Epithelial cell of alveolus of lung (primary cell): ENCODE measurements around the gene CENPT. TPM values are rescaled to one million over a fixed set of nuclear protein-coding genes. Genes with fewer than 3 reads are reported as not detected.

Source experiments
- total RNA-seq: library from RNA; depleted of rRNA; stranded (reverse); fragments of >200 nt; gene quantifications from 2 replicates; pipeline ENCODE4 v1.2.1, GENCODE V29; 2015

The CENPT gene, protein sequence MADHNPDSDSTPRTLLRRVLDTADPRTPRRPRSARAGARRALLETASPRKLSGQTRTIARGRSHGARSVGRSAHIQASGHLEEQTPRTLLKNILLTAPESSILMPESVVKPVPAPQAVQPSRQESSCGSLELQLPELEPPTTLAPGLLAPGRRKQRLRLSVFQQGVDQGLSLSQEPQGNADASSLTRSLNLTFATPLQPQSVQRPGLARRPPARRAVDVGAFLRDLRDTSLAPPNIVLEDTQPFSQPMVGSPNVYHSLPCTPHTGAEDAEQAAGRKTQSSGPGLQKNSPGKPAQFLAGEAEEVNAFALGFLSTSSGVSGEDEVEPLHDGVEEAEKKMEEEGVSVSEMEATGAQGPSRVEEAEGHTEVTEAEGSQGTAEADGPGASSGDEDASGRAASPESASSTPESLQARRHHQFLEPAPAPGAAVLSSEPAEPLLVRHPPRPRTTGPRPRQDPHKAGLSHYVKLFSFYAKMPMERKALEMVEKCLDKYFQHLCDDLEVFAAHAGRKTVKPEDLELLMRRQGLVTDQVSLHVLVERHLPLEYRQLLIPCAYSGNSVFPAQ
- total RNA-seq, result 22.6 and 29.6 TPM in 2 replicates

DNA sequence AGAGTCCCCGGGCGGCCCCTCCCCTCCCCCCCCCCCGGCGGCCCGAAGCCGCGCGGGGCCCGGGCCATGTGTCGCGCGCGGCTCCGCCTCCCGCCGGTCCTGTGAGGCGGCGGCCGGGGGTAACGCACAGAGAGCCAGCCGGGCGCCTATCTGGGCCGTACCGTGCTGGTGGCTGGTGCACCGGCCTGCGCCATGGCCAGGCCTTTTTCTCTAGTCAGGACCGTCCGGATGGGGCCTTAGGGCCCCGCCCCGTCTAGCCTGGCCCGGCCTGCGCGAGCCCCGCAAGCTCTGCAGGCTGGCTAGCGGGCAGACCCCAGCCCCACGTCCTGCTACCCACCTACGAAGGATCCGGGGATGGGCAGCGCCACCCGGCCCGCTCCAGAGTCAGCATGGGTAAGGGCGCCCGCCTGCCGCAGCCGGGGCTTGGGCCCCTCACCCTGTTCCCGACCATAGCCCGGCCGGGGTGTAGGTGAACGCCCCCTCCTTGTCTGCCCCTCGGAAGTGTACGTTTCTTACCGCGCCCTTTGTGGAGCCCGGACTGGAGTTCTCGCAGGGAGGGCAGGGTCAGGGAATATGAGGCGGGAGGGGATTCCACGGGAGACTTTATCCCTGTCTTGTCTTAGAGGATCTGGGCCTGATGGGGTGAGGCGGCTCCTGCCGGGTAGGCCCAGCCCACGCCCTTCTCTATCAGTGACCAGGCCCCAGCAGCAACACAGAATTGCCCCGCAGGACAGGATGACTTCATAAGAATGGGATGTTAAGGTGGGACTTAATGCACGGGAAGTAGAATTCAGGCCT is at the start of gene CENPT:
Gene CENPT (minus strand): TSS at position 630 of the 798 bp plus-strand sequence. CDS start 13,834 bp downstream, outside the sequence.

DNA sequence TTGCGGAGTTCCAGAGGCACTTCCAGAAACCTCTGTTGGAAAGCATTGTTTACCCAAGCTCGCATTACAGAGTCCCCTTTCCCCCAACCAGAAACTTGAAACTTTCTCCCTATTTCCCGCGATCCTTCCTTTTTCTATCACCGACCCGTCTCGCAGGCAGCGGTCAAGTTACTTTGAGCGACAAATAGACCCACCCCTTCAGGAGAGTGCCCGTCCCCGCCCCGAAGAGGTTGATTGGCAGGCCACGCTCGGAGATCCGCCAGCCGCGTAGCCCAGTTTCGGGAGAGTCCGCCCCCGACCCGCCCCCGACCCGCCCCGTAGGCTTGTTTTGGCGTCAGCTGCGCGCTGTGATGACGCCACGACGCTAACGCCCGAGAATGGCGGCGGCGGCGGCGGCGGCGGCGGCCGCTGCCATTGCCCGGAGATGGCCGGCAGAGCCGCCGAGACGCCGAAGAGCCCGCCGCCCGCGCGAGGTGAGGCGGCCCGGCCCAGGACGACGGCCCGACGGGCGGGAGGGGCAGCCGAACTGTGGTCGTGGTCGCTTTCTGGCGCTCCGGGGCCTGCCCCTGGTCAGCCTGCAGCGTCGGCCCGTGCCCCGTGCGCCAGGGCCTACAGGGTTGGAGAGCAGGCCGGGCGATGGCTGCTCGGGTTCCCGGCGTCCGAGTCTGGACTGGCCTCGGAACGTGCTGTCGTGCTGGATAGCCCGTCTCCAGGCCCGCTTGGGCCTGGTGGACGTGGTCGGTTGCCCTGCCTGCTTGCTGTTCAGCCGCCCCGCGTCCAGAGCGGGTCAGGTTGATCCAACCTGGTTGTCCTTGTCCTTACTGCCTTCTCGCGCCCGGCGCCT is 45.6 kb upstream of the CENPT start, which contains the start of gene PSKH1:
Gene PSKH1 (plus strand): TSS at position 356 of the 844 bp plus-strand sequence. CDS start 15,496 bp downstream, outside the sequence.

DNA sequence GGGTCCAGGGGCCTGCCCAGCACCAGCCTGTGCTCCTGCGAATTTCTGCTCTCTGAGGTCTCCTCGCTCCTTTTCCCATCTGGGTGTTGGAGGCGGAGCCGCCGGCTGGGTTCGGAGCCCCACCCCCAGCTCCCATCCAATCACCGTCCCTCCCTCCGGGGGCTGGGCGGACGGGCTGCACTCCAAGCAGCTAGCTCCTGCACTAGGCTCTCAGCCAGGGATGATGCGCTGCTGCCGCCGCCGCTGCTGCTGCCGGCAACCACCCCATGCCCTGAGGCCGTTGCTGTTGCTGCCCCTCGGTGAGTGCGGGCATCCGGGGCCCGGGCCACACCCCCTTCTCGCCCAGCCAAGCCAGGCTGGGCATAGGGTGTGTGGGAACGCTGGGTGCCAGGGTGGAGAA is 37.2 kb upstream of the CENPT start, which contains the start of gene NRN1L:
Gene NRN1L (plus strand): TSS at position 202 of the 400 bp plus-strand sequence. CDS start 19 bp downstream, at position 221.

DNA sequence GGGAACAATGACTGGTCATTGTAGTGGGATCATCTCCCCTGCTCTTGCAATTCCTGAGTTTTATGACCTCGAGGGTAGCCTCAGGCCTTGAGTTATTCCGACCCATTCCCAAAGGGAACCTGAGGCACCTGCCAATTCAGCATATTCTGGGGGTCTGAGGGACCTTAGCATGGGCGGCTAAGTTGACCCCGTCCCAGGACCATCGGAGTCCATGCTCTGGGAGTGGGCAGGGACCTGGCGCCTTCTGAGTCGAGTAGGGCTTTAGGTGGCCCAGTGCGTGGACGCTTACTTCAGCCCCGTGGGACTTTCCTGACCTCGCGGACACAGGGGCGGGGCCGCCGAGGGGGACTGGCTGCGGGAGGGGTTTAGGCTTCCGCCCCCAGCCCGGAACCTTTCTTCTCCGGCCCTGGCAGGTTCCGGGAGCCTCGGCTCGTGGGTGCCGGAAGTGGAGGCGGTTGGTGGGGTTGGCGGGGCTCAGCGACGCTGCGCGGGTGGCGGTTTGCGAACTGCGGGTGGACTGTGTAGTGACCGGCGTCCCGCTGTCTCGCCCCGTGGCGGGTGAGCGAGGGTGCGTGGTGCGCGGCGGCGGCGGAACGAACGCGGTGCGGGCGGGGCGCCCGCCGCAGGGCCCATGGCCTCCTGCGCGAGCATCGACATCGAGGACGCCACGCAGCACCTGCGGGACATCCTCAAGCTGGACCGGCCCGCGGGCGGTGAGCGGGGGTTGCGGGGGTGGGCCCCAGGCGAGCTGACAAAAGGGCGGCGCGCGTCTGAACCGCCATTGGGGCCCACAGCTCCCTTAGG is 25.3 kb upstream of the CENPT start, which contains the start of gene EDC4:
Gene EDC4 (plus strand): TSS at position 422 of the 804 bp plus-strand sequence. CDS start 210 bp downstream, at position 632.

DNA sequence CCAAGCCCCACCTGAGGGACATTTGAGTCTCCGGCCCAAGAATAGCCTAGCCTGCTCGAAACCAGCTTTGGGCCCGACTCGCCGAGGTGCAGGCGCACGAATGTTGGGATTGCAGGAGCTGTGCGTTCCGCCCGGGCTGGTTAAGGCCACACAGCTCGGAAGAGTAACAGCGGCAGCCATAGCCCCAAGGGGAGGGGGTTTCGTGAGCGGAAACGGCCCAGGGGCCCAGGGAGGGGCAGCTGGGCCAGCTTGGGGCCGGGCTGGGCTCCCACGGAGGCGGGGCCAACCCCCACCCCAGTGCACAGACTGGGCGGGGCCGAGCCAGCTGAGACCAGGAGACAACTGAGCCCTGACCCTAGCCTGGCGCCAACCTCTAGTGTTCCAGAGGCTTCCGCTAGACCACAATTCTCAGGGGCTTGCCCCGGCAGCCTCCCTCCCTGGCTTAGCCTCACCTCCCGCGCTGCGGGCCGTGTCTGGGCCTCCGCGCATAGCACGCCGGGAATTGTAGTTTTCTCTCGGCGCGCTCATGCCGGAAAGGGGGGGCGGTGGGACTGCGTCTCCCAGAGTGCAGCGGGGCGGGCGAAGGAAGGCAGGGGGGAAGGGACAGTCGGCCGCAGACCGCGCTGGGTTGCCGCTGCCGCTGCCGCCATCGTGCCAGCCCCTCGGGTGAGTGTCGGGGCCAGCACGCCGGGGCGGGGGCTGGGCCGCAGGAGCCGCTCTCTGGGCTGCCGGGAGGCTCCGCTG is 1.0 kb downstream of the CENPT start, which contains the start of gene NUTF2:
Gene NUTF2 (plus strand): TSS at position 614 of the 744 bp plus-strand sequence. CDS start 18,198 bp downstream, outside the sequence.

DNA sequence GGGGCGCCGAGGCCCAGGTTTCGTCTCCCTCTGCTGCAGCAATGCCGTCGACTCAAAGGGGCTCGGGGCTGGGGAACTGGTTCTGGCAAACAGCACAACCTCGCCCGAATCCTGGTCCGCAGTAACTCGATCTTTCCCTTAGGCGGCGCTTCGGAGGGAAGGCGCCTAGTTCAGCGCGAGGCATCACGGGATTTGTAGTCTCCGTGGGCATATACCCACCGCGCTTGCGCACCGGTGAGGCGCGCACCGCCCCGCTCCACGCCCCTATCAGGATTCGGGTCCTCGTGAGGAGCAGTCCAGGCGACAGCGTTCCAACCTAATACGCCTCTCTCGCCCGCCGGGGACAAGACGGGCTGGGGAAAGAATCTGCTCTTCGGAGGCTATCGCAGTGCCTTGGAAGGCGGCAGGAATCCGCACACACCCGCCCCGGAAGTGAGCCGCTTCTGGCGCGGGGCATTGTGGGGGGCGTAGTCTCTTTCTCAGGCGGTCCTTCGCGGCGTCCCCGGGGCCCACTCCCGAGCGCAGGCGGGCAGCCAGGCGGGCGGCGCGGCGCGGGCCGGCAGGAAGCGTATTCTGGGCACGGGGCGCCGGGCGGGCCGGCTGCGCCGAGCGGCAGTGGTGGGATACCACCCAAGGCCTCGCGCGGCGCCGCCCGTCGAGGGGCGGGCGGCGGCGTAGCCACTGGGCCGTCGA is 5.5 kb downstream of the CENPT start, which contains the start of gene THAP11:
Gene THAP11 (plus strand): TSS at position 505 of the 693 bp plus-strand sequence. CDS start 235 bp downstream, outside the sequence.

DNA sequence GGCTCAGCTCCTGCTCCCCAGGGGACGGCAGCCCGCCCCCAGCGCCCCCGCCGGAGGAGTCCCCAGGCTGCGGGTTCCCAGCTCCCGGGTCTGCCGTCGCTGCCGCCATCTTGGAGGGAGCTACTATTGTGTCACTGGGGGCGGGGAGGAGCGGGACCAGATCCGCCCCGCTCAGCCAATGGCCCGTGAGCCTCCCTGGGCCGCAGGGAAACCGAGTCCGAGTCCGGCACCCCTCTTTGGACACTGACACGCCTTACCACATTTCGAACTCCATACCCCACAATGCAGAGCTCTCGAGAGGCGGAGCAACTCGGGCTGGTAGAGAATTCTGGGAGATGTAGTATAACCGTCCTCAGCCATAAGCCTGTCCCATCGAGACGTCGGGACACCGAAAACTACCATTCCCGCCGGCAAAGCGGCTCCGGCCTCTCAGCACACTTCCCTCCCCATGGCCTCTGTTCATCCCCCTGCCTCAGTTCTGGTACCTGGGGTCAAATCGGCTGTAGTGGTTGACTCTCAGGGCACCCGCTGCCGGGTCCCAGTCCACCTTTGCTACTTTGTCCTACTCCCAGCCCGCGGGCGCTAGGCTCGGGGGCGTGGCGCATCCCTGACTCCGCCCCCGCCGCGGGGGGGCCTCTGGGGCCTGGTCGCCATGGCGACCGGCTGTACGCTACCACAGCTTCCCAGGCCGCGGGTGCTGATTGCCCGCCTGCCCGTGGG is 40.9 kb downstream of the CENPT start, which contains the start of the genes RANBP10 and TSNAXIP1:
Gene RANBP10 (minus strand): TSS at position 133 of the 720 bp plus-strand sequence. CDS start 24 bp downstream, at position 109.
Gene TSNAXIP1 (plus strand): TSS at position 462 of the 720 bp plus-strand sequence. CDS start 261 bp downstream, outside the sequence.

Other genes starting within 250 kb of the CENPT start
- gene CARMIL2, start 202.5 kb downstream of the CENPT start, total RNA-seq, result 0.91 and 2.4 TPM in 2 replicates
- gene ACD, start 187.4 kb downstream of the CENPT start, total RNA-seq, result 27.3 and 27.9 TPM in 2 replicates
- gene PARD6A, start 186.7 kb downstream of the CENPT start, total RNA-seq, result 0.16 and 1.7 TPM in 2 replicates
- gene ENKD1, start 180.9 kb downstream of the CENPT start, total RNA-seq, result 12.8 and 26.7 TPM in 2 replicates
- 2.3 and 11.7 TPM in 2 replicates for gene C16orf86, start 180.9 kb downstream of the CENPT start, total RNA-seq
- 9.3 and 12.3 TPM in 2 replicates for gene GFOD2, start 128.4 kb downstream of the CENPT start, total RNA-seq
- gene RANBP10, start 41.1 kb downstream of the CENPT start, total RNA-seq, result 5.7 and 6.9 TPM in 2 replicates
- 0.16 and 0.26 TPM in 2 replicates for gene TSNAXIP1, start 40.8 kb downstream of the CENPT start, total RNA-seq
- gene THAP11, start 5.4 kb downstream of the CENPT start, total RNA-seq, result 35.8 and 51.5 TPM in 2 replicates
- 68.6 and 265 TPM in 2 replicates for gene NUTF2, start 760 bp downstream of the CENPT start, total RNA-seq
- gene EDC4, start 25.4 kb upstream of the CENPT start, total RNA-seq, result 41.2 and 50.0 TPM in 2 replicates
- gene NRN1L, start 37.2 kb upstream of the CENPT start, total RNA-seq, result 0.96 TPM in 1 of 2 replicates, not detected in the other
- 9.4 and 23.6 TPM in 2 replicates for gene PSKH1, start 45.6 kb upstream of the CENPT start, total RNA-seq
- gene CTRL, start 84.2 kb upstream of the CENPT start, total RNA-seq, result 0.26 and 0.80 TPM in 2 replicates
- gene PSMB10, start 89.2 kb upstream of the CENPT start, total RNA-seq, result 19.2 and 58.4 TPM in 2 replicates
- 4.4 and 12.6 TPM in 2 replicates for gene LCAT, start 96.4 kb upstream of the CENPT start, total RNA-seq
- gene SLC12A4, start 120.9 kb upstream of the CENPT start, total RNA-seq, result 52.0 and 63.9 TPM in 2 replicates
- not detected in 2 replicates for gene DPEP3, start 132.8 kb upstream of the CENPT start, total RNA-seq
- gene DPEP2, start 151.8 kb upstream of the CENPT start, total RNA-seq, result not detected in 2 replicates
- gene DPEP2NB, start 168.2 kb upstream of the CENPT start, total RNA-seq, result not detected in 2 replicates
- gene DDX28, start 175.5 kb upstream of the CENPT start, total RNA-seq, result 9.1 and 9.9 TPM in 2 replicates
- gene DUS2, start 175.6 kb upstream of the CENPT start, total RNA-seq, result 13.7 and 16.3 TPM in 2 replicates
- 15.5 and 26.1 TPM in 2 replicates for gene NFATC3, start 237.7 kb upstream of the CENPT start, total RNA-seq